Measurements from ENCODE around the gene HSD17B11.
"Not testable (repeated sequence)": the region's sequence is repeated elsewhere in the genome, so short reads cannot be mapped to it uniquely, and the experiment has no call there.

HSD17B11 gene, protein sequence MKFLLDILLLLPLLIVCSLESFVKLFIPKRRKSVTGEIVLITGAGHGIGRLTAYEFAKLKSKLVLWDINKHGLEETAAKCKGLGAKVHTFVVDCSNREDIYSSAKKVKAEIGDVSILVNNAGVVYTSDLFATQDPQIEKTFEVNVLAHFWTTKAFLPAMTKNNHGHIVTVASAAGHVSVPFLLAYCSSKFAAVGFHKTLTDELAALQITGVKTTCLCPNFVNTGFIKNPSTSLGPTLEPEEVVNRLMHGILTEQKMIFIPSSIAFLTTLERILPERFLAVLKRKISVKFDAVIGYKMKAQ

DNA sequence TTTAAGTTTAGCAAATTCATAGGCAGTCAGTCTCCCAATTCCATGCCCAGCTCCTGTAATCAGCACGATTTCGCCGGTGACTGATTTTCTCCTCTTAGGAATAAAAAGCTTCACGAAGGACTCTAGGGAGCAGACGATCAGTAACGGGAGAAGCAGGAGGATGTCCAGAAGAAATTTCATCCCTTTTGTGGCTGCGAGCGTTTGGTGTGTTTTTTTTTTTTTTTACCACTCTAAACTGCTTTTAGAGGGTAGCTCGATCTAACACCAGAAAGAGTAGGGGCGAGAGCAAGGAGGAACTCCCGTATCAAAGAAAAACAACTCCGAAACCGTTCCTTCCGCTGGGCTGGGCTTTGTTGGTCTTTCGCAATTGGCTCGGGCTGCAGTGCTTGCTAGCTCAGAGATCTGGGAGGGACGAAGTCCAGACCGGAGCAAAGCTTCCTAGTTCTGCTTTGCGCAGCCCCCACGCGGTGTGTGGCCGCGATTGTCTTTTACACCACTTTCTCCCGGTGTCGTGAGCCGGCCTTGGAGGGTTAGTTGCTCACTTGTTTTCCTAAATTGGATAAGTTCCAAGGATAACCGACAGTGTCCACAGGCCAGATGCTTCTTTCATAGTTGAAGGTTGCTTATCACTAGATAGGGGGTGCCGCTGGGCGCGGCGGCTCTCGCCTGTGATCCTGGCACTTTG lies at the start of gene HSD17B11:
Gene HSD17B11 (minus strand): TSS at position 298 of the 685 bp plus-strand sequence. CDS start 118 bp downstream, at position 180.
- CTCF ChIA-PET: interaction anchor here (0.8 to 1.6 kb wide), 7 partner anchors 14 to 461 kb away, joined by 3 to 7 read pairs (median 4); partner anchors contain the start of gene NUDT9
- peaks cover 12% of the 10 kb centered on the region for H3K36me3 Mint-ChIP-seq
- peaks cover 2% of the 10 kb centered on the region for H3K9me3 Mint-ChIP-seq
- peak; percentile 91 for DNase-seq
- peak within 1 kb of the TSS; percentile 74 for H3K27ac Mint-ChIP-seq
- H3K27me3 Mint-ChIP-seq: peaks cover 11% of the 10 kb centered on the region
- H3K4me3 Mint-ChIP-seq: peak within 1 kb of the TSS; percentile 88
- H3K4me1 Mint-ChIP-seq: peaks cover 41% of the 10 kb centered on the region

DNA sequence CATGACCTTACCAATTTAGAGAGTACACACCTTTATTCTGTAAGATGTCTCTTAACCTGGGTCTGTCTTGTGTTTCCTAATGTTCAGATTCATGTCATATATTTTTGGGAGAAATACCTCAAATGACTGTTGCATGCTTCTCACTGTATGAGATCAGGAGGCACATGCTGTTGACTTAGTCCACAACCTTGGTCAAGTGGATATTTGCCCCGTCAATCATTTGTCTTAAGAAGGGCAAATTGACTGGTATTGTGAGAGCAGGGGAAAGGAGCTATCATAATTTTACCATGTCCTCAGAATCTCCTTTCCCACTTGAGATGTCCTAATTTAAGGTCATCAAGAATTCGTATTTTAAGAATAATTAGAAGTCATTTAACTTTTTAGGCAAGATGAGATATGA lies 42.4 kb upstream of the HSD17B11 start:
- no peaks in the 10 kb centered on the region for H3K4me1 Mint-ChIP-seq

DNA sequence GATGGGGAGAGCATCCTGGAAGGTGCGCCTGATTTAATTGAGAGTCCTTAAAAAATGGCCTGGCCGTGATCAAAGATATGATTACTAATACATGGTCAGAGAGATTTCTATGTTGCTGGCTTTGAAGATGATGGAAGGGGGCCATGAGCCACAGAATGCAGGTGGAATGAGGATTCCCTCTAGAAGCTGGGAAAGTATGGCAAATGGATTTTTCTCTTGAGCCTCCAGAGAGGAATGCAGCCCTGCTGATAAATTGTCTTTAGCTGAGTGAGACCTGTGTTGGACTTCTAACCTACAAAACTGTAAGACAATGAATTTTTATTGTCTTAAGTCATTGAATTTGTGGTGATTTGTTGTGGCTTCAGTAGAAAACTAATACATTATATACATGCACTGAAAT lies 39.0 kb upstream of the HSD17B11 start:
- no peaks in the 10 kb centered on the region for H3K36me3 Mint-ChIP-seq
- no peaks in the 10 kb centered on the region for H3K9me3 Mint-ChIP-seq
- no peaks in the 10 kb centered on the region for H3K27me3 Mint-ChIP-seq
- H3K4me3 Mint-ChIP-seq: no peak overlapping the region
- CTCF ChIA-PET: no interaction called here
- DNase-seq: no peak
- H3K4me1 Mint-ChIP-seq: no peaks in the 10 kb centered on the region
- no peak overlapping the region for H3K27ac Mint-ChIP-seq

More for the DNA sequence above, 42.4 kb upstream of the HSD17B11 start:
- CTCF ChIA-PET: no interaction called here
- Mint-ChIP-seq H3K27ac (no peak overlapping the region), H3K27me3 (no peaks in the 10 kb centered on the region), H3K4me3 (no peak overlapping the region), H3K9me3 (no peaks in the 10 kb centered on the region), H3K36me3 (peaks cover 12% of the 10 kb centered on the region)
- DNase-seq: no peak

DNA sequence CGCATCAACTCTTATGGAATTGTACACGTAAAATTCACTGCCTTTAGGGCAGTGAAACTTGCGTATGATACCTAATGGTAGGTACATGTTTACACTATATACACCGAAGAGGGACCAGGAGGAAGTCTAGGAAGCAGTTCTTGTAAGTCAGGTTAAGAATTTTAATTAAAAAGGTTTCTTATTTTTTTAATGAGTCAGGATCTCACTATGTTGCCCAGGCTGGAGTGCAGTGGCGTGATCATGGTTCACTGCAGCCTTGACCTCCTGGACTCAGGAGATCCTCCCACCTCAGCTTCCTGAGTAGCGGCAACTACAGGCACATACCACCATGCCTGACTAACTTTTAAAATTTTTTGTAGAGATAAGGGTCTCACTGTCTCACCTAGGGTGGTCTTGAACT lies 38.0 kb upstream of the HSD17B11 start:
- Mint-ChIP-seq H3K4me3 (no peak overlapping the region), H3K27ac (no peak overlapping the region), H3K36me3 (peaks cover 2% of the 10 kb centered on the region), H3K27me3 (no peaks in the 10 kb centered on the region), H3K9me3 (no peaks in the 10 kb centered on the region), H3K4me1 (peaks cover 7% of the 10 kb centered on the region)
- no peak for DNase-seq
- CTCF ChIA-PET: no interaction called here

DNA sequence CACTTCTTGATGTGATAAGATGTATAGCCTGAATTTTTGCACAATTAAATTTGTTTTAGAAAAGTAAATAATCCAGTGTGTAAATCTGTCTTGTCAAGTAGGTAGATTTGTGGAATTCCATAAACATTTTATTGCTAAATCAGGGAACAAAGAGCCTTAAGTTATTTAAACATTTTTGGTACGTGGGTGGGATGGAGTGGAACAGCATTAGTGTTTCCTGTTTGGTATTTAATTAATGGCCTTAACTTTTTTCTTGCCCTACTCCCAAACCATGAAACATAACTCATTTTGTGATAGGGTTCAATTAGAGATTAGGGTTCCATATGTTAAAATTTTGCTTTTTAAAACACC lies 36.5 kb upstream of the HSD17B11 start:
- Mint-ChIP-seq H3K4me1 (peaks cover 16% of the 10 kb centered on the region), H3K27me3 (no peaks in the 10 kb centered on the region), H3K36me3 (peaks cover 3% of the 10 kb centered on the region), H3K4me3 (no peak overlapping the region), H3K27ac (no peak overlapping the region), H3K9me3 (no peaks in the 10 kb centered on the region)
- CTCF ChIA-PET: interaction anchor here (0.6 to 0.8 kb wide), 2 partner anchors 35 to 36 kb away, joined by 4 read pairs; no protein-coding TSS in a partner anchor
- DNase-seq: no peak

DNA sequence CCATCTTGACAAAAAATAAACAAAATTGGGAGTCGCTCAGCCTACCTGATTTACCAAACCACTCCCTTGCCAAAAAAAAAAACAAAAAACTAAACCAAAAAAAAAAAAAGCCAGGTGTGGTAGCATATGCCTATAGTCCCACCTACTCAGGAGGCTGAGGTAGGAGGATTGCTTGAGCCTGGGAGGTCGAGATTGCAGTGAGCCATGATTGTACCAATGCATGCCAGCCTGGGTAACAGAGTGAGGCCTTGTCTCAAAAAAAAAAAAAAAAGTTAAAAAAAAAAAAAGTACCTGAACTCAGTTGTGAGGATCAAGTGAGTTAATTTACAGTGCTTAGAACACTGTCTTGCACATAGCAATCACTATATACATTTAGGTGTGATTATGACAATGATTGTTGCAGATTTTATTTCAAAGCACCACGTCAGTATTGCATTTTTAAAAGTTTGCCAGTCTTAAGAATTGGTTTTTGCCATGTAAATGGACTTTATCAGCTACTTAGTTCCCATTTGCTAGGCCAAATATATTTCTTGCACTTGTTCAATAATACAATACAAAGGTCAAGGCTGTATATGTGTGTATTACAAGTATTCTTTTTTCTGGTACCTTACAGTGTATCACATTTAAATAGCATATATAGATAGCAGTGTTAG lies 36.0 kb upstream of the HSD17B11 start:
- CTCF ChIA-PET: interaction anchor here (0.6 to 0.8 kb wide), 2 partner anchors 34 to 35 kb away, joined by 4 read pairs; no protein-coding TSS in a partner anchor
- Mint-ChIP-seq H3K27ac (no peak overlapping the region), H3K4me1 (peaks cover 19% of the 10 kb centered on the region), H3K27me3 (peaks cover 5% of the 10 kb centered on the region), H3K9me3 (no peaks in the 10 kb centered on the region), H3K4me3 (no peak overlapping the region), H3K36me3 (peaks cover 5% of the 10 kb centered on the region)
- DNase-seq: no peak

DNA sequence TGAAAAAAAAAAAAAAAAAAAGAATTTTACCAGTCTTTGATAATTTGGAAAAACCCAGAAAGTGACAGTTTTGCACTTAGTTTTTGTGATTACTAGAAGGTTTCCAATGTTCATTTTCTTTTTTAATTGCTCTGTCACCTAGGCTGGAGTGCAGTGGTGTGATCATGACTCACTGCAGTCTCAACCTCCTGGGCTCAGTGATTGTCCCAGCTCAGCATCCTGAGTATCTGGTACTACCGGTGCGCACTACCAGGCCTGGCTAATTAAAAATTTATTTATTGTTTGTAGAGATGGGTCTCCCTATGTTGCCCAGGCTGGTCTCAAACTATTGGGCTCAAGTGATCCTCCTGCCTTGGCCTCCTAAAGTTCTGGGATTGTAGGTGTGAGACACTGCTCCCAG lies 34.7 kb upstream of the HSD17B11 start:
- CTCF ChIA-PET: interaction anchor here (0.6 kb wide), 1 partner anchor 50 kb away, joined by 3 read pairs; no protein-coding TSS in a partner anchor
- no peaks in the 10 kb centered on the region for H3K9me3 Mint-ChIP-seq
- peaks cover 5% of the 10 kb centered on the region for H3K36me3 Mint-ChIP-seq
- H3K4me3 Mint-ChIP-seq: no peak overlapping the region
- no peak overlapping the region for H3K27ac Mint-ChIP-seq
- peaks cover 6% of the 10 kb centered on the region for H3K27me3 Mint-ChIP-seq
- peaks cover 27% of the 10 kb centered on the region for H3K4me1 Mint-ChIP-seq
- no peak for DNase-seq

DNA sequence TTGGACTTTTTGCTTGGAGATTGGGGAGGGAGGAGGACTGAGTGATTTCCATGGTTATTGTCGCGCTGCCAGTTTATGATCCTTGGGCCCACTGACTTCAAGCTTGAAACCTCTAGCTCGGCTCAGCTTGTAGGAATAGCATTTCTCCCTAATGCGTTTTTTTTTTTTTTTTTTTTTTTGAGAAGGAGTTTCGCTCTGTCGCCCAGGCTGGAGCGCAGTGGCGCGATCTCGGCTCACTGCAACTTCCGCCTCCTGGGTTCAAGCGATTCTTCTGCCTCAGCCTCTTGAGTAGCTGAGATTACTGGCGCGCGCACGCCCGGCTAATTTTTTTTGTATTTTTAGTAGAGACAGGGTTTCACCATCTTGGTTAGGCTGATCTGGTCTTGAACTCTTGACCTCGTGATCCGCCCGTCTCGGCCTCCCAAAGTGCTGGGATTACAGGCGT lies 33.1 kb upstream of the HSD17B11 start:
- CTCF ChIA-PET: interaction anchor here (1.0 kb wide), 2 partner anchors 42 to 48 kb away, joined by 3 read pairs; no protein-coding TSS in a partner anchor
- not testable (repeated sequence) for DNase-seq, H3K27ac Mint-ChIP-seq, H3K27me3 Mint-ChIP-seq, H3K9me3 Mint-ChIP-seq, H3K36me3 Mint-ChIP-seq
- peaks cover 27% of the 10 kb centered on the region for H3K4me1 Mint-ChIP-seq
- peak overlapping the region; percentile 72 for H3K4me3 Mint-ChIP-seq

DNA sequence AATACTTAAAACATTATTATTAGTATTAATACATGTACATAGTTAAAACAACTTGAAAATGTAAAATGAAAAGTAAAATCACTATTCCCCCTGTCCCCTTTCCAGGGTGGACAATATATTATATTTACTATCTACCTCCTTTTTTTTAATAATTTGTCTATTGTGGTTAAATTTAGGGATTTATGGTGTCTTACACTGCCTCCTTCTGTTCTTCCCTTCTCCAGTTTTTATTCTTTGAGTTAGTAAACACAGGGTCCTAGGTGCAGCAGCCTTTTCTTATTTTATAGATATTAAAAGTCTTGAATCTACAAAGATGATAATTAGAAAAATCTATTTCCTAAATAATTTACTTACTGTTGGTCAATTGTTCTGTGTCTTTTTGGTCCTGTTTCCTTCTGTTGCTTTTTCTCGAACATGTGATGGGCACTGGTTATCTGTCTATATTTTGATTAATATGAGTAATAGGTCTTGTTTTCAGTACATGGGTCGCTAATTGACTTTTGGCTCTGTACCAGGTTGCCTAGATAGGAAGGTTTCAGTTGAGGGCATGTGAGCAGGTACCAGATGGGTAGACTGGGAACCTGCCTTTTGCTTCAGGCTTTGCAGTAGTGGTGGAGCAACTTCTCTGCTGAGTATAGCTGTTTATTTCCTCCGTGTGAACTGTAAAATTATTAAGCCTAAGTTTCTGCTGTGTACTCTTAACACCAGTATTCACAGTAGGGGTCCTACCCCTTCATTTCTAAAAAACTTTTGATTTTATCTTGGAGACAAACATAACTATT lies 32.5 kb upstream of the HSD17B11 start:
- DNase-seq: no peak
- CTCF ChIA-PET: interaction anchor here (1.0 to 2.0 kb wide), 3 partner anchors 35 to 48 kb away, joined by 3 to 8 read pairs (median 5); no protein-coding TSS in a partner anchor
- peaks cover 6% of the 10 kb centered on the region for H3K27me3 Mint-ChIP-seq
- H3K27ac Mint-ChIP-seq: peak overlapping the region; percentile 56
- H3K4me1 Mint-ChIP-seq: peaks cover 27% of the 10 kb centered on the region
- H3K36me3 Mint-ChIP-seq: peaks cover 5% of the 10 kb centered on the region
- no peaks in the 10 kb centered on the region for H3K9me3 Mint-ChIP-seq
- peak overlapping the region; percentile 99 for H3K4me3 Mint-ChIP-seq

DNA sequence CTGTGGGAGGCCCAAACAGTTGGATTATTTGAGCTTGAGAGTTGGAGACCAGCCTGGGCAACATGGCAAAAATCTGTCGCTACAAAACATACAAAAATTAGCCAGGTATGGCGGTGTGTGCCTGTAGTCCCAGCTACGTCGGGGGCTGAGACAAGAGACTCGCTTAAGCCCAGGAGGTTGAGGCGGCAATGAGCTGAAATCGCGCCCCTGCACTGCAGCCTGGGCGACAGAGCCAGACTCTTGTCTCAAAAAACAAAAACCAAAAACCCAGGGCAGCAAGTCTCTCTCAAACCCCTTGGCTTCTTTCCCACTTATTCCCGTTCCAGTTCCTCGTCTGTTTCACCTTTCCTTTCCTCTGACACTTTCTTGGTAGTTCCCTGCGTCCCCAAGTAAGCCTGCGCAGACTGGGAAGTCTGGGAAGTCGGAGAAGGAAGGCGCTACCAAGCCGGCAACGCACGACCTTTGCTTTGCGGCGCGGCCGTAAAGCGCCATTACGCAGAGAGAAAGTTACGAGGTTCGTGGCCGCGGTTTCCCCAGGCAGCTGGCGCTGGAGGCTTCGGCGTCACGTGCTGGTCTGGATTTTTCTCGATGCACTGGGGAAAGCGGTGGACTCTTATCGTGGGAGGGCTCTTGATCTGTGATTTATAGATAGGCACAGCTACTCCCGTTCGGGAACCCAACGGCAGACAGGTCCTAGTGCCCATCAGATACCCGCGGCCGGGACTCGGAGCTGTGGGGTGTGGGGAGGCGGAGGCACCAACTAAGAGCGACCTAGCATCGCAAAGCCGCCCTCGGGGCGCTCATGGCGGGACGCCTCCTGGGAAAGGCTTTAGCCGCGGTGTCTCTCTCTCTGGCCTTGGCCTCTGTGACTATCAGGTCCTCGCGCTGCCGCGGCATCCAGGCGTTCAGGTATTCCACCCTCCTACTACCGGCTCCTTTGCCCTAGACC lies 31.4 kb upstream of the HSD17B11 start, which contains the start of gene NUDT9:
Gene NUDT9 (plus strand): TSS at position 470 of the 949 bp plus-strand sequence. CDS start 333 bp downstream, at position 803.
- H3K27ac Mint-ChIP-seq: peak within 1 kb of the TSS; percentile 99
- H3K4me3 Mint-ChIP-seq: peak within 1 kb of the TSS; percentile 99
- peaks cover 2% of the 10 kb centered on the region for H3K9me3 Mint-ChIP-seq
- H3K27me3 Mint-ChIP-seq: peaks cover 6% of the 10 kb centered on the region
- peaks cover 27% of the 10 kb centered on the region for H3K4me1 Mint-ChIP-seq
- DNase-seq: peak; percentile 92
- peaks cover 5% of the 10 kb centered on the region for H3K36me3 Mint-ChIP-seq
- CTCF ChIA-PET: interaction anchor here (0.7 to 2.0 kb wide), 4 partner anchors 20 to 47 kb away, joined by 3 to 8 read pairs (median 4); partner anchors contain the start of gene HSD17B11

DNA sequence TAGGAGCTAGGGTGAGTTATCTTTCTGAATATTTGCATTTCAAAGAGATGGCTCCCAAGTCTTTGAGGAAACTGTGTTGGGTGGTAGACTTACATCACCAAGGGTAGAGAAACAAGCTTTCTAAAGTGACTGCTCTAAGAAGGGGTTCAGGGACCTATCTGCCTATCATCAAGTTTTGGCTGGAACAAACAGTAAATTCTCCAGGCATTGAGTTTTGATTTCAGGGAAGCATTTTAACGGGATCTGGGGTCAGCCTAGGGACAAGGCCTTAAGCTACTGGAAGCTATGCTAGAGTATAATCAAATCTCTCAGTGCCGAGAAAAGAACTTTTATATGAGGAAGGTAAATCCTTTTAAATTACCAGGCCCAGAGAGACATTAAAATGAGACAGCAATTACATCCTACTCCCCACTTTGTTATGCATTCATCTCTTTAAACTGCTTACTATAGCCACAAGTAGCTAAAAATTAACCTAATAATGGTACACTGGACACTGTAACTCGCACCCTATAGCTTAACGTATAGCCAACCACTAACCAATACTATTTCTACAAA lies 29.4 kb upstream of the HSD17B11 start:
- H3K9me3 Mint-ChIP-seq: peaks cover 2% of the 10 kb centered on the region
- no peak overlapping the region for H3K27ac Mint-ChIP-seq
- no peak overlapping the region for H3K4me3 Mint-ChIP-seq
- peaks cover 27% of the 10 kb centered on the region for H3K4me1 Mint-ChIP-seq
- H3K36me3 Mint-ChIP-seq: peaks cover 5% of the 10 kb centered on the region
- H3K27me3 Mint-ChIP-seq: peaks cover 6% of the 10 kb centered on the region
- CTCF ChIA-PET: interaction anchor here (1.8 kb wide), 1 partner anchor 45 kb away, joined by 6 read pairs; no protein-coding TSS in a partner anchor
- no peak for DNase-seq

DNA sequence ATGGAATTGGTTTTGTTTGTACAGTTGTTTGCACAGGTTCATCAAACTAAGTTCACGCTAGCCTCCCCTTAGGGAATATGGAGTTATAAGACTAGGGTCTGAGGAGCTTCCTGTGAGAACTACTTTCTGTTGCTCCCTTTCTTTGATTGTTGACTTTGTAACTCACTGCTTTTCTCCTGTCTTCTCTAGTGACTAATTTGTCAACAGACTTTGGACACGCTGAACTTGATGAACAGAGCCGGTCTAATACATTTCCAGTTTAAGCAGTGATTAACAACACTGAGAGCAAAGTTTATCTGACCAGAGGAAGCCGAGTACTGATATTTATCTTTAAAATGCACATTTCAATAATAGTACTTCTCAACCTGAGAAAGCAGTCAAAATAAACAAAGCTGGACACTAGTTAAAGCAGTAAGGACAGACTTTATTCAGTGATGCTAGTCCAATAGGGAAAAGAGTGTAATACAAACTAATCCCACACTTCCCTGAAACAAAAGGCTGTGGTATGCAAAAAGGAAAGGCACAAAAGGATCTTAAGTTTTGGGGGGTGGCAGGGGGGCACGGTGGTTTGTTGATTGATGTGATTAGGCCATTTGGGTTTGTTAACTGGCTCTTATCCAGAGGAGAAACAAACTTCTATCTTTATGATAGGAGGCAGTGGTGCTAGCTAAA lies 28.7 kb upstream of the HSD17B11 start:
- peaks cover 25% of the 10 kb centered on the region for H3K4me1 Mint-ChIP-seq
- H3K27me3 Mint-ChIP-seq: peaks cover 6% of the 10 kb centered on the region
- H3K27ac Mint-ChIP-seq: no peak overlapping the region
- H3K36me3 Mint-ChIP-seq: peaks cover 5% of the 10 kb centered on the region
- DNase-seq: no peak
- H3K4me3 Mint-ChIP-seq: no peak overlapping the region
- peaks cover 2% of the 10 kb centered on the region for H3K9me3 Mint-ChIP-seq
- CTCF ChIA-PET: interaction anchor here (1.8 kb wide), 1 partner anchor 44 kb away, joined by 6 read pairs; no protein-coding TSS in a partner anchor
